ENCODE data around the gene RNF26. TPM values are rescaled to one million over a fixed set of nuclear protein-coding genes. Genes with fewer than 3 reads are reported as not detected.

The RNF26 gene
- total RNA-seq, 1 donor from 2014 or later, result 16.8 TPM

GRCh38 chr11:119344291-119345010 lies 10.1 kb downstream of the RNF26 start:
- no peaks in the 10 kb centered on the region for H3K9me3 ChIP-seq
- intact Hi-C loops (cut with DNase I), result loop anchor here (5.0 kb wide), 1 partner anchor 38 kb away; the partner anchor contains the start of gene USP2
- no peak overlapping the region for H3K4me3 ChIP-seq
- no peaks in the 10 kb centered on the region for H3K36me3 ChIP-seq
- no peaks in the 10 kb centered on the region for H3K27me3 ChIP-seq
- no peak for TF ChIP-seq CTCF (IDR thresholded peaks at IDR 0.05)
- no peak overlapping the region for H3K27ac ChIP-seq
- DNase-seq (ENCODE audit: low spot score in 2 of 2), result no peak
- H3K4me1 ChIP-seq, result peaks cover 3 to 10% of the 10 kb centered on the region in 2 donors

- H3K36me3 ChIP-seq, result no peaks in the 10 kb centered on the region
- H3K4me1 ChIP-seq, result peaks cover 3 to 6% of the 10 kb centered on the region in 2 donors
- intact Hi-C loops (cut with DNase I), result no loop called here
- no peak overlapping the region for H3K27ac ChIP-seq
- TF ChIP-seq CTCF (IDR thresholded peaks at IDR 0.05), result no peak
- H3K9me3 ChIP-seq, result no peaks in the 10 kb centered on the region
- H3K4me3 ChIP-seq, result no peak overlapping the region
- DNase-seq (ENCODE audit: low spot score in 2 of 2), result no peak
- H3K27me3 ChIP-seq, result no peaks in the 10 kb centered on the region
Observed at GRCh38 chr11:119345685-119346084, 11.4 kb downstream of the RNF26 start.

- Histone ChIP-seq H3K36me3 (no peaks in the 10 kb centered on the region), H3K9me3 (no peaks in the 10 kb centered on the region), H3K4me1 (no peaks in the 10 kb centered on the region), H3K27ac (peak within 1 kb of the TSS in 1 of 2 donors; percentile 15), H3K4me3 (no peak within 1 kb of the TSS), H3K27me3 (no peaks in the 10 kb centered on the region)
- intact Hi-C loops (cut with DNase I), result no loop called here
- DNase-seq (ENCODE audit: low spot score in 2 of 2), result no peak
- TF ChIP-seq CTCF (IDR thresholded peaks at IDR 0.05), result no peak
Observed at GRCh38 chr11:119346605-119347004, 12.3 kb downstream of the RNF26 start, which contains the start of gene MFRP. TSS of gene MFRP (minus strand) at chr11:119346705. CDS start at chr11:119346513, 192 bp downstream.

DNA sequence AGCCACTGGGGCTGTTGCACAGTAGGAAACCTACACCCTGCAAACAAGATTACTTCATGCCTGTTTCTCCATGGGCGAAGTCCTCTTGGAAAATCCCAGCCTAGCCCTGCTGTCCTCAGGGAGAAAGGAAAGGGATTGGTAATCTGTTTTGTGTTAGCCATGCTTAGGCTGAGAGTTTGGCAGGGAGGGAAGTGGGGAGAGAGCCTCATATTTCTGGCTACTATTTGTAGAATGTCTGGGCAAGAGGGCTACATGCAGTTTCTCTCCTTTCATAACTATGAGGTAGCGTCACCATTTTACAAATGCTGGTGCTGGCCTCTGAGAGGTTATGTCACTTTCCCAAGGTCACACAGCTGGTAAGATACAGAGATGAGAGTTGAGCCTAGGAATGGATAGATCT lies 12.9 kb downstream of the RNF26 start:
- H3K4me3 ChIP-seq, result no peak overlapping the region
- no peak for TF ChIP-seq CTCF (IDR thresholded peaks at IDR 0.05)
- H3K9me3 ChIP-seq, result no peaks in the 10 kb centered on the region
- H3K27ac ChIP-seq, result no peak overlapping the region
- H3K4me1 ChIP-seq, result no peaks in the 10 kb centered on the region
- intact Hi-C loops (cut with DNase I), result no loop called here
- H3K36me3 ChIP-seq, result no peaks in the 10 kb centered on the region
- H3K27me3 ChIP-seq, result no peaks in the 10 kb centered on the region
- DNase-seq (ENCODE audit: low spot score in 2 of 2), result no peak

DNA sequence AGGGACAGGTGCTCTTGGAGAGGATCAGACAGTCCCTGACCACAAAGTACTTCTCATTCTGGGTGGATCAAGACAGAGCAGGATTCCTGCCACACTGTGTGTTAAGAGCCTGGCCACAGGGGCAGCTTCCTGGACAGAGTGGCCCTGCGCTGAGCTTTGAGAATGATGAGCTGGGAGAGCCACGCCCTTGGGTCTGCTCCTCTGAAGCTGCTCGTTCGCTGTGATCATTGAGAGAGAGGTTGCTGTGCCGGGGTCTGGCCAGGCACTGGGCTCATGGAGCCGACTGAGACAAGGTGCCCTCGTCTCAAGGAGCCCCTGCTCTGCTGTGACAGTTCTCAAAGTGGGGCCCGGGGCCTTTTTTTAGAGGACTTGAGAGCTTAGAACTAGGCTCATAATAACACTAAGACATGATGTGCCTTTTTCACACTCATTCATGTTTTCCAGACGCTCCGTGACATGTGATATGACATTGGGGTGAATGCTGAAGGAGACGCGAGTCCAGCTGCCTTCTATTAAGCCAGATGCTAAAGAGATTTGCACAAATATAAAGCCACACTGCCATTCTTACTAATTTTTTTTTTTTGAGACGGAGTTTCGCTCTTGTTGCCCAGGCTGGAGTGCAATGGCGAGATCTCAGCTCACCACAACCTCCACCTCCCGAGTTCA lies 13.7 kb downstream of the RNF26 start:
- H3K4me3 ChIP-seq, result no peak overlapping the region
- H3K27me3 ChIP-seq, result no peaks in the 10 kb centered on the region
- TF ChIP-seq CTCF (IDR thresholded peaks at IDR 0.05), result no peak
- no peaks in the 10 kb centered on the region for H3K4me1 ChIP-seq
- no peak for DNase-seq (ENCODE audit: low spot score in 2 of 2)
- no peaks in the 10 kb centered on the region for H3K9me3 ChIP-seq
- H3K27ac ChIP-seq, result no peak overlapping the region
- intact Hi-C loops (cut with DNase I), result no loop called here
- no peaks in the 10 kb centered on the region for H3K36me3 ChIP-seq

Data from ascending aorta (tissue), 2 donors.